Activated CD8-positive, alpha-beta memory T cell treated with anti-CD3 and anti-CD28 coated beads for 36 hours (primary cell): ENCODE measurements around the gene C10orf143. TPM values are rescaled to one million over a fixed set of nuclear protein-coding genes. Genes with fewer than 3 reads are reported as not detected.
"Not testable (repeated sequence)": the region's sequence is repeated elsewhere in the genome, so short reads cannot be mapped to it uniquely, and the experiment has no call there.

Experiments
- CTCF ChIA-PET: fragments of 350-600 bp; sonication (Branson Sonifier 250); formaldehyde crosslinking; loops from one replicate; lab custom pipeline; 2021; ENCODE audit warnings: antibody characterized with exemption; lab: Charles Lee
- POLR2A ChIA-PET: fragments of 350-600 bp; sonication (Branson Sonifier 250); formaldehyde crosslinking; loops from one replicate; lab custom pipeline; 2021; ENCODE audit warnings: antibody characterized with exemption; lab: Charles Lee
- total RNA-seq, 2 experiments: library from RNA; stranded (reverse); gene quantifications; one replicate each; pipeline ENCODE4 v1.2.3, GENCODE V29; 2021

Gene C10orf143
- total RNA-seq, 2 experiments from 2014 or later: 4.0 to 5.0 TPM

DNA sequence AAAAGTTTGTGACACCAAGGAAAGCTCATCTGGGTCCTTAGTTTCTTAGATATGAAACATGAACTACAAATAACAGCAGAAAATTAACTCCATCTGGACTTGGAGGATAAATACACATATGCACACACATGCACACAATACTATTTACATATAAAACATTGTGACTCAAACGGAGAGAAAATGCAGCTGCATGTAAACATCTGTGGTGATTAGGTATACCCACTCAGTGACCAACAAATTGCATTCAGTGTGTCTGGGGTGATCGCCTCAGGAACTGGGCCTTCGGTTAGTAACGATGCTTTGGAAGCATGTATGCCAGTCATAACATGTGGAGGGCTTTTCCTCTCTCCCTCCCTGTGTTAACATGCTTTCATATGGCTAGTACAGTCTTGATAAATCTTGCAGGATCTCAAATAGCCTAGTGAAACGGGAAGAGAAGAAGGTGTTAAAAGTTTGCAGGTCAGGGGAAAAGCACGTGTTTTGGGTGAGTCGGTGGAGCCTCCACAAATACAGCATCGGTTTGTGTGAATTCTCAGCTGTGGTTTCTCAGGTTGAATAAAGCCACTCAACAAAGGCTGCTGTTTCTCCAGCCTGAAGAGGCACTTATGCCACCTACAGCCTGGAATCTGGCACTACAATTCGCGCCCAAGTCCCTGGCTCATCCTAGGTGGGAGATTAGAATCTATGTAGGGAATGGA, 16.9 kb upstream of the C10orf143 start:
- CTCF ChIA-PET: interaction anchor here (0.7 to 3.6 kb wide), 4 partner anchors 17 to 250 kb away, joined by 3 to 19 read pairs (median 6); partner anchors contain the start of gene C10orf143
- POLR2A ChIA-PET: interaction anchor here (1.3 kb wide), 2 partner anchors 16 to 17 kb away, joined by 5 to 9 read pairs; partner anchors contain the start of gene C10orf143

- POLR2A ChIA-PET: no interaction called here
- CTCF ChIA-PET: no interaction called here
These were observed 11.0 kb upstream of the C10orf143 start for GRCh38 chr10:130121486-130122079.

GRCh38 chr10:130117535-130117934, 6.9 kb upstream of the C10orf143 start:
- POLR2A ChIA-PET, CTCF ChIA-PET: not testable (repeated sequence)

- CTCF ChIA-PET: not testable (repeated sequence)
These were observed 6.3 kb upstream of the C10orf143 start for GRCh38 chr10:130116942-130117341.

GRCh38 chr10:130112821-130113220, 2.2 kb upstream of the C10orf143 start:
- ChIA-PET CTCF (no interaction called here), POLR2A (no interaction called here)

More at GRCh38 chr10:130116942-130117341, 6.3 kb upstream of the C10orf143 start:
- POLR2A ChIA-PET: not testable (repeated sequence)

- POLR2A ChIA-PET: interaction anchor here (1.4 to 3.3 kb wide), 3 partner anchors 16 to 30 kb away, joined by 5 to 92 read pairs (median 5); partner anchors contain the start of gene GLRX3
- CTCF ChIA-PET: interaction anchor here (1.0 to 3.2 kb wide), 4 partner anchors 15 to 223 kb away, joined by 3 to 29 read pairs (median 12); partner anchors contain the start of gene GLRX3
These were observed 1.2 kb upstream of the C10orf143 start for GRCh38 chr10:130111852-130112180.

DNA sequence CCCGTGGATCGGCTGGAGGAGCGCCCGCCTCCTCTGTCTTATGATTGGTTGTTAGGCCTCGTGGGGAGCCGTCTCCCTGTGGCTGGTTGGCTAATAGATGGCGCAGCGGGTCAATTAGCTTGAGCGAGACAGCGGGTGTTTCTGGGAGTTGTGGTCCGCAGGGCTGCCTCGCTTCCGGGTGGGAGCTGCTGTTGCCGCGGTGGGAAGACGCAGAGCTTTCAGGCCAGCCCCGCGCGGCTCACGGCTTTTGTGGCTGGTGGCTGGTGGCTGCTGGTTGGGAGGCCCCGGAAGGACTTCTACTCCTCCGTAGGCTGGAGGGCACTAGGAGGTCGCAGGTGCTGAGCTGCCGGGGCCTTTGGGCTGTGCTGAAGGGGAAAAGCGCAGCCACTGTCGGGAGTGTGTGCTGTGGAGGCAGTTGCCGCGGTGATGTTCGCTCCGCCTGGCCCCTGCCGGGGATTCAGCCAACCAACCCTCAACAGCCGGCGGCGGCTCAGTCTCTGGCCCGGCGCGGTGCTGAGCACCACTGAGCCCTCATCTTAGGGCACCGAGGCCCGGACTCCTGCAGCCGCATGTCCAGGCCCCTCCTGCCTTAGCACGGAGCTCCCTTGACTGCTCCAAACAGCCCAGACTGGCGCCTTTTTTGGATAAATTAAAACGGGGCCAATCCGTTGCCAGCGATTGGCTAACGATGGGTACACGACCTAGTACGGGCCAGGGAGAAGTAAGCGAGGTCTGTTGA, 652 bp upstream of the C10orf143 start:
- ChIA-PET POLR2A (interaction anchor here (1.4 to 3.3 kb wide), 5 partner anchors 17 to 644 kb away, joined by 3 to 92 read pairs (median 5); partner anchors contain the start of genes GLRX3 and MGMT), CTCF (interaction anchor here (0.9 to 3.2 kb wide), 7 partner anchors 15 to 222 kb away, joined by 3 to 29 read pairs (median 4); partner anchors contain the start of gene GLRX3)

GRCh38 chr10:130109796-130110245, 809 bp downstream of the C10orf143 start:
- POLR2A ChIA-PET: interaction anchor here (0.6 to 3.3 kb wide), 5 partner anchors 10 to 643 kb away, joined by 3 to 92 read pairs (median 4); partner anchors contain the start of genes GLRX3 and MGMT
- CTCF ChIA-PET: interaction anchor here (0.6 to 3.2 kb wide), 9 partner anchors 15 to 138 kb away, joined by 3 to 29 read pairs (median 4); partner anchors contain the start of gene GLRX3

DNA sequence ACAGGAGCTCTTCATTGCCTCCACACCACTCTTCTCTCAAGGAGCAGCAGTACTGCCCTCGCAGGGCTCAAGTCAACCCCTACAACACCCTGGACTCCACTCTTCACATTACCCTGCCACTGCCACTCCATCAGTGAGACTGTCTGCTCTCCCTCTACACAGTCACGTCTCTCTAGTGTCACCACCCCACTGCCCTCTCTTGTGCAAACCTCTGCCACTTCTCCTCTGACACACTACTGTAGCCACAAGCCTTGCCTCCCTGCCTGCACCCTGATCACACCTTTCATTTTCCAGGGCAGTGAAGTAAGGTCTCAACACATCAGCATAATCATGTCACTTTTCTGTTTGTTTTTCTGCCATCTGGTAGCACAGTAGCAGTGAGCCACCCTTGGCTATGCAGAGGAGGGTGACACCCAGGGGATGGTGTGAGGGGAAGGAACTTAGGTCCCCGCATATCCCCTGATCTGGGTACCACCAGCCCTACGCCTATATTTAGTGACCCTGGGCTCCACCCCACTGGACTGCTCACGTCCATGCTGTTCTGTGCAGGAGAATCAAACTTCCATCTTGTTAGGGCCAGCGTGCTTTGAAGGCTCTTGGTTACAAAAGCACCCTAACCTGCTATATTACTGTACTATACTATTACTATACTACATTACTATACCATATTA, 1.6 kb downstream of the C10orf143 start:
- CTCF ChIA-PET: interaction anchor here (0.6 to 3.2 kb wide), 6 partner anchors 18 to 137 kb away, joined by 3 to 29 read pairs (median 4); partner anchors contain the start of gene GLRX3
- POLR2A ChIA-PET: interaction anchor here (0.6 to 3.3 kb wide), 3 partner anchors 10 to 50 kb away, joined by 3 to 92 read pairs (median 3); partner anchors contain the start of gene GLRX3

DNA sequence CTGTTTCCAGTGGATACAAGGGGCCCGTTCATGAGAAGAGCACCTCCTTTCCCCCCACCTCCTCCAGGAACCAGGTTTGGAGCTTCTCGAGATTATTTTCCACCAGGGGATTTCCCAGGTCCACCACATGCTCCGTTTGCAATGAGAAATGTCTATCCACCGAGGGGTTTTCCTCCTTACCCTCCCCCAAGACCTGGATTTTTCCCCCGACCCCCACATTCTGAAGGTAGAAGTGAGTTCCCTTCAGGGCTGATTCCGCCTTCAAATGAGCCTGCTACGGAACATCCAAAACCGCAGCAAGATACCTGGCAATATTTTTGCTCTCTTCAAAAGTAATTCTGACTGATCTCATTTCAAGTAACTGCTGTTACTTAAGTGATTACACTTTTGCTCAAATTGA, 2.5 kb downstream of the C10orf143 start:
- CTCF ChIA-PET, POLR2A ChIA-PET: not testable (repeated sequence)

- ChIA-PET POLR2A (no interaction called here), CTCF (interaction anchor here (0.7 kb wide), 1 partner anchor 22 kb away, joined by 3 read pairs; no protein-coding TSS in a partner anchor)
These were observed 4.9 kb downstream of the C10orf143 start for GRCh38 chr10:130105724-130106123.

- POLR2A ChIA-PET: interaction anchor here (0.6 kb wide), 1 partner anchor 10 kb away, joined by 3 read pairs; no protein-coding TSS in a partner anchor
- CTCF ChIA-PET: no interaction called here
These were observed 11.3 kb downstream of the C10orf143 start for GRCh38 chr10:130099344-130099743.

DNA sequence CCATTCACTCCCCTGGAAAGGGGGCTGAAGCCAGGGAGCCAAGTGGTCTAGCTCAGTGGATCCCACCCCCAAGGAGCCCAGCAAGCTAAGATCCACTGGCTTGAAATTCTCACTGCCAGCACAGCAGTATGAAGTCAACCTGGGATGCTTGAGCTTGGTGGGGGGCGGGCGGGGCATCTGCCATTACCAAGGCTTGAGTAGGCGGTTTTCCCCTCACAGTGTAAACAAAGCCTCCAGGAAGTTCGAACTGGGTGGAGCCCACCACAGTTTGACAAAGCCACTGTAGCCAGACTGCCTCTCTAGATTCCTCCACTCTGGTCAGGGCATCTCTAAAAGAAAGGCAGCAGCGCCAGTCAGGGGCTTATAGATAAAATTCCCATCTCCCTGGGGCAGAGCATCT, 20.1 kb downstream of the C10orf143 start:
- CTCF ChIA-PET: not testable (repeated sequence)
- POLR2A ChIA-PET: interaction anchor here (0.5 kb wide), 1 partner anchor 42 kb away, joined by 4 read pairs; no protein-coding TSS in a partner anchor

GRCh38 chr10:130080461-130080814, 30.2 kb downstream of the C10orf143 start:
- ChIA-PET CTCF (no interaction called here), POLR2A (no interaction called here)

GRCh38 chr10:130079614-130080460, 30.8 kb downstream of the C10orf143 start:
- CTCF ChIA-PET: no interaction called here
- POLR2A ChIA-PET: no interaction called here

DNA sequence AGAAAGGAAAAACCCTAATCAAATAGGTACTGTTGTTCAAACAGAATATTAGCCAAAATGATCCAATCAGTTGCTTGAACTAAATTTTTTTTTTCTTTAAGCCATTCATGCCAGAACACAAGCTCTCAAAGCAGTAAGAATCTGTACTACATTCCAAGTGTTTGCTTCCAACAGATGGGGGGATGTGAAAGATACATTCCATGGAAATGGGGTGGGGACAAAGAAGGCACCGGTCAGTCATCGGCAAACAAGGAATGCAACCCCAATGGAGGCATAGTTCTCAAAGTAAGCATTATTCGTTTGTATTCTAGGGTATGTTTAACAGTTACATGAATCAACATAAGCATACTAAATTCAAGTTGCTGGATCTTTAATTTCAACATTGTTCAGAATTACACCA, 32.5 kb downstream of the C10orf143 start:
- CTCF ChIA-PET: no interaction called here

GRCh38 chr10:130076681-130077080, 33.9 kb downstream of the C10orf143 start:
- POLR2A ChIA-PET: no interaction called here
- CTCF ChIA-PET: no interaction called here

More for the DNA sequence above, 32.5 kb downstream of the C10orf143 start:
- POLR2A ChIA-PET: no interaction called here

GRCh38 chr10:130074639-130075038, 36.0 kb downstream of the C10orf143 start:
- POLR2A ChIA-PET: no interaction called here
- CTCF ChIA-PET: no interaction called here
